ENCODE measurements around the gene DSCAML1.

DNA sequence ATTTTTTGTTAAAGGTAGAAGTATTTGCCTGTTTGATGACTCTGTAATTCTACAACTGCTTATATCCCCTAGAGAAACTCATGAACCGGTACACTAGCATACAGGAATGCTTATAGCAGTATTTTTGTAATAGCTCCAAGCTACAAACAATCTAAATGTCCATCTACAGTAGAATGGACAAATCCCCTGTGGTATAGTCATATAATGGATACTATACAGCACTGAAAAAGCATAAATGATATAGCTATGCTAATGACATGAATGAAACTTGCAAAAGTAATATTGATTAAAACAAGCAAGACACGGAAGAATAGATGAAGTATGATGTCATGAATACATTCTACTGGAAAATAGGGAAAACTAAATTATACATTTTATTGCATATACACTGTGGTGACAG is 326.4 kb downstream of the DSCAML1 start:
- no peak for TF ChIP-seq CTCF (IDR thresholded peaks at IDR 0.05; ENCODE audit: low read length)
- no peak for TF ChIP-seq EZH2 (IDR thresholded peaks at IDR 0.05; ENCODE audit: borderline replicate concordance, low read length)

All from OCI-LY1 (cell line).